Epithelial cell of proximal tubule (primary cell): ENCODE data around the gene CHST3. TPM values are rescaled to one million over a fixed set of nuclear protein-coding genes. Genes with fewer than 3 reads are reported as not detected.

Experiments used
- DNase-seq: peaks from one replicate; pipeline ENCODE4 v3.0.0-alpha.2; 2011; ENCODE audit warnings: low read depth
- H3K4me3 ChIP-seq: 2 replicates; pipeline ENCODE4 v1.5.1; 2011; ENCODE audit warnings: low read depth, mild to moderate bottlenecking, low read length
- total RNA-seq: library from RNA; depleted of rRNA; stranded (reverse); fragments of >200 nt; gene quantifications from 2 replicates; pipeline ENCODE4 v1.2.3, GENCODE V29; 2015
- TF ChIP-seq, protein P1 (sequence below): conservative IDR thresholded peaks from 2 replicates; pipeline ENCODE4 v1.5.1; 2012; ENCODE audit warnings: low read depth, mild to moderate bottlenecking, low read length

CHST3 gene
- total RNA-seq, 1 donor from 2014 or later = 20.5 TPM

DNA sequence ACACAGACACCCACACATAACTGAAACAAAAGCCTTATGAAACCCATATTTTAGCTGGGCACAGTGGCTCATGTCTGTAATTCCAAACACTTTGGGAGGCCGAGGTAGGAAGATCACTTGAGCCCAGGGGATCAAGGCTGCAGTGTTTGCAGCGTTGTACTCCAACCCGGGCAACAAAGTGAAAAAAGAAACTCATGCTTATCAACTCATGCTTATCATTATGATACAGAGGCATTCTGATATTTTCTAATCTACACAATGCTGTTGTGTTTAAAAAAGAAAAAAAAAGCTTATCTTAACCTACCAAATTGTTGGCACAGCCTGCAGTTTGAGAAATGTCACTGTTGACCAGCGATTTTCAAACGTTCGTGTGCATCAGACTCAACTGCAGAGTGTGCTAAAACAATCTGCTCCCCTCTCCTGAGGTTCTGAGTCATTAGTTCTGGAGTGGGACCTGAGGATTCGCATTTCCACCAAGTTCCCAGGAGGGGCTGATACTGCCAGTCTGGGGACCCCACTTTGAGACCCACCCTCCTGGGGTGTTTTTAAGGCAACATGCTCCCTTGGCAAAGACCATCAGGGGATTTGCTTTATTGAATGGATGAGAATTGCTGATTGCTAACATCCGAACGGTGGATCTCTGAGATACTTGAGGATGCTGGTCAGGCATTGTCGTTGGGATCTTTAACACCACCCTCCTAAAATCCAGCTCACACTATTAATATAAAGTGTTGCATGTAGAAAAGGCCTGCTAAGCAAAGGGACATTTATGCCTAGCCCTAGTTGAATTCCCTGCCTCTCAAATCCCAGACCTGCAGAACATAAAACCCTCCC is 16.2 kb downstream of the CHST3 start:
- DNase-seq = no peak
- TF ChIP-seq, protein P1, sequence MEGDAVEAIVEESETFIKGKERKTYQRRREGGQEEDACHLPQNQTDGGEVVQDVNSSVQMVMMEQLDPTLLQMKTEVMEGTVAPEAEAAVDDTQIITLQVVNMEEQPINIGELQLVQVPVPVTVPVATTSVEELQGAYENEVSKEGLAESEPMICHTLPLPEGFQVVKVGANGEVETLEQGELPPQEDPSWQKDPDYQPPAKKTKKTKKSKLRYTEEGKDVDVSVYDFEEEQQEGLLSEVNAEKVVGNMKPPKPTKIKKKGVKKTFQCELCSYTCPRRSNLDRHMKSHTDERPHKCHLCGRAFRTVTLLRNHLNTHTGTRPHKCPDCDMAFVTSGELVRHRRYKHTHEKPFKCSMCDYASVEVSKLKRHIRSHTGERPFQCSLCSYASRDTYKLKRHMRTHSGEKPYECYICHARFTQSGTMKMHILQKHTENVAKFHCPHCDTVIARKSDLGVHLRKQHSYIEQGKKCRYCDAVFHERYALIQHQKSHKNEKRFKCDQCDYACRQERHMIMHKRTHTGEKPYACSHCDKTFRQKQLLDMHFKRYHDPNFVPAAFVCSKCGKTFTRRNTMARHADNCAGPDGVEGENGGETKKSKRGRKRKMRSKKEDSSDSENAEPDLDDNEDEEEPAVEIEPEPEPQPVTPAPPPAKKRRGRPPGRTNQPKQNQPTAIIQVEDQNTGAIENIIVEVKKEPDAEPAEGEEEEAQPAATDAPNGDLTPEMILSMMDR = no peak
- H3K4me3 ChIP-seq = no peak overlapping the region

DNA sequence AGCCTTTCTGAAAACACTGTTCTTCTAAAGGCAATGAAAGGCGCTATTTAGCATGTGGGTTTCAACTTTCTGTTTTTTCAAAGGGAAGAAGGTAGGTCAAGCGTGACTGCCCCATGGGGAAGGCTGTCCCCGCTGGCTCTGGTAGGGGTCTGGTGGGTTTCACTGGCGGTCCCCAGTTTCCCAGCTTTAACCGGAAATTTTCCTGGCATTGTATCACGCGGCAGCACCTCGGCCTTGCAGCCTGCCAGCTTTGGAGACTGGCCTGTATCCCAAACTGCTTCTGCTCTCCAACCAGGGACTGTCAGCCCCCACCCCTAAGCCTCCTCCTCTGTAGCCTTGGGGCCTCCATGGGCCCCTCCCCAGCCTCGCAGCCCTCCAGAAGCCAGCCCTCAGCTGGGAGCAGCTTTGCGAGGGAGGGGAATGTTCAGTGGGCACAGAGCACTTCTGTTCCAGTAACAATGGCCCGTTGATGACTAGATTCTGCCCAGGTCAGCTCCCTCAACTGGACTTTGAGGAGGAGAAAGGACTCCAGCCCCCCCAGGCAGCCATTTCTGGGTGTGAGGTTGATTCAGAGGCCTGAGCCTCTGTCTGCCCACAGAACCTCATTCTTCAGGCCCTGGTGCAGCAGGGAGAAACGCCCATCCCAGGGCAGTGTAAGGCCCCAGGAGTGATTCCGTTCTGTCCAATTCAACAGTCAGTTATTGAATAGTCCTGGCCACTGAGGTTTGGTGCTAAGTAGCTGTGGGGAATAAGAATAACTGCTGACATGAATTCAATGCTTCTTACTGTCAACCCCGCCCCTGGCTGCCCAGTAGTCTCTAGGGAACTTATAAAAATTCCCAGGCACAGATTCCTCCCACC is 17.1 kb downstream of the CHST3 start:
- no peak for DNase-seq
- TF ChIP-seq, protein P1 = no peak
- no peak overlapping the region for H3K4me3 ChIP-seq

DNA sequence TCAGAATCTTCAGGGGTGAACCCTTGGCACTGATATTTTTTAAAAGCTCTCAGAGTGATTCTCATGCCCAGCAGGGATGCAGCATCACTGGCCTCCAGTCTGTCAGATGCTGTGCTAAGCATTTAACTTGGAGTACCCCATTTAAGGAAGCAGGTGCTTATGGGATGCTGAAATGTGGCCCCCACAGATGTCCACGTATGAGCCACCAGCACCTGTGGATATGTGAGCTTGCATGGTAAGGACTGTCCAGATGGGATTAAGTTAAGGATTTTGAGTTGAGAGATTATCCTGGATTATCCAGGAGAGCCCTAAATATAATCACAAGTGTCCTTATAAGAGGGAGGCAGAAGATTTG is 17.7 kb downstream of the CHST3 start:
- TF ChIP-seq, protein P1 = no peak
- no peak overlapping the region for H3K4me3 ChIP-seq
- no peak for DNase-seq

DNA sequence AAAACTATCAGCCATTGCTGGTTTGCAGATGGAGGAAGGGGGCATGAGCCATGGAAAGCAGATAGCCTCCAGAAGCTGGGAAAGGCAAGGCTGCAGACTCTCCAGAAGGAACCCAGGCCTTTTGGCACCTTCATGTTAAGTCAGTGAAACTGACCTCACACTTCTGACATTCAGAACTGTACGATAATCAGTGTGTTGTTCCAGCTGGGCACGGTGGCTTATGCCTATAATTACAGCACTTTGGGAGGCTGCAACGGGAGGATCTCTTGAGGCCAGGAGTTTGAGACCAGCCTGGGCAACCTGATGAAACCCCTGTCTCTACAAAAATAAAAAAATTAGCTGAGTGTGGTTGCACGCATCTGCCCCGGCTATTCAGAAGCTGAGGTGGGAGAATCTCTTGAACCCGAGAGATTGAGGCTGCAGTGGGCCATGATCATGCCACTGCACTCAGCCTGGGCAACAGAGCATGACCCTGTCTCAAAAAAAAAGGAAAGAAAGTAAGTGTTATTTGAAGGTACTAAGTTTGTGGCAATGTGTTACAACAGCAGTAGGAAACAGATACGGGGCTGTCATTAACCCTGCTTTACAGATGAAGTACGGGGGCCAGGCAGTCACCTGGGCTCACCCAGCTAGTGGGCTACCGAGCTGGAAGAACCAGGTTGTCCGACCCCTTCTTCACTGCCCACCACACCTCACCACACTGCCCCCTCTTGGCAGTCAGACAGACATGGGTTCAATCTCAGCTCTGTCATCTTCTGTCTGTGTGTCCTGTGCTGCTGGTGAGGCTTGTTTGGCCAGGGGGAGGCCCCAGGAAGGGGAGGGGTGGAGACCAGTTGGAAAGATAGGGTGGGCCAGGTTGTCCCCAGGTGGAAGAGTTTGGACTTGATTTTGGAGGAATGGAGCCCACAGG is 18.3 kb downstream of the CHST3 start:
- DNase-seq = no peak
- TF ChIP-seq, protein P1 = peak; percentile 13

DNA sequence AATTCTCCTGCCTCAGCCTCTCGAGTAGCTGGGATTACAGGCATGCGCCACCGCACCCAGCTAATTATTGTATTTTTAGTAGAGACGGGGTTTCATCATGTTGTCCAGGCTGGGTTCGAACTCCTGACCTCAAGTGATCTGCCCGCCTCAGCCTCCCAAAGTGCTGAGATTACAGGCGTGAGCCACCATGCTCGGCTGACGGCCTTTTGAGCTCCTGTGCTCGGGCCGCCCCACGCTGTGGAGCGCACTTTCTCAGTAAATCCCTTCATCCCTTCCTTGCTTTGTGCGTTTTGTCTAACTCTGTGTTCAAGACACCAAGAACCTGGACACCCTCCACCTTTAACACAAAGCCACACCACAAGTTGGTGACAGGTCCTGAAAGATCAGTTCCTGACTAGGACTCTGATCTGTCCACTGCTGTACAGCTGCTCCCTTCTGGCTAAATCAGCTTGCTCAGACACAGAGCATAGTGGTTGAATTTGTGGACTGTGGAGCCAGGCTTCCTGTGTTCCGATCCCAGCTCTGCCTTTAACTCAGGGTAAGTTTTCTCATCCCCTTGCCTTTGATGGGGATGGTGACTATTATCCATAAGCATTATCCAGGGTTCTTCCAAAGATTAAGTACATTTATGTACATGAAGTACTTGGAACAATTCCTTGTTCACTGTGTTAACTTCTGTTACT is 20.1 kb downstream of the CHST3 start:
- TF ChIP-seq, protein P1 = no peak
- no peak for DNase-seq
- no peak overlapping the region for H3K4me3 ChIP-seq

More for the DNA sequence above, 18.3 kb downstream of the CHST3 start:
- H3K4me3 ChIP-seq = no peak overlapping the region

DNA sequence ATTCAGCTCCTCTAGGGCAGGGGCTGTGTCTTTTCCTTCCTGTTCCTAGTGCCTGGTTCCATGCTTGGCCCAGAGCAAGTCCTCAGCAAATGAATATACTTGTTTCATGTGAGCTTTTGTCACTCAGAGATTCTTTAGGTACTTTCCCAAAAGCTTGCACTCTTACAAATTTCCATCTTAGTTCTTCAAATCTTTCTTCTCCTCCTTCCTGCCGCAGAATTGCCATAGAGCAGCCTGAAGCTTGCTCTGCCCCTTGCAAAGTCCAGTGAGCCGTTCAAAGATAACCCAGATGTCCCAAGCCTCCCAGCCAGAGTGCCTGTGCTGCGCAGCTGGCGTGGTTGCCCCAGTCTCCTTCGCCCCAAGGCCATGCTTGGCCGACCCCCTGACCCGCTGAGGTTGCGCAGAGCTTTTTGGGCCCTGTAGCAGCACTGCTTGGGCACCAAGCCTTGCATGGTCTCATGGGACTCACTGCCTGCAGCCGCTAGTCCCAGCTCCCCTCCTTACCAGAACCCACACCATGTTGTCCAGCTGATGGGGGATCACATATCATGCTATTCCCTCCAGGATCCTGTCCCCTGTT is 20.7 kb downstream of the CHST3 start:
- H3K4me3 ChIP-seq = no peak overlapping the region
- TF ChIP-seq, protein P1 = no peak
- DNase-seq = no peak
